ENCODE measurements around the gene ZBTB20. TPM values are rescaled to one million over a fixed set of nuclear protein-coding genes. Genes with fewer than 3 reads are reported as not detected.

The ZBTB20 gene
- total and polyA plus RNA-seq, 9 donors: 4.3 to 160 (median 107) TPM

DNA sequence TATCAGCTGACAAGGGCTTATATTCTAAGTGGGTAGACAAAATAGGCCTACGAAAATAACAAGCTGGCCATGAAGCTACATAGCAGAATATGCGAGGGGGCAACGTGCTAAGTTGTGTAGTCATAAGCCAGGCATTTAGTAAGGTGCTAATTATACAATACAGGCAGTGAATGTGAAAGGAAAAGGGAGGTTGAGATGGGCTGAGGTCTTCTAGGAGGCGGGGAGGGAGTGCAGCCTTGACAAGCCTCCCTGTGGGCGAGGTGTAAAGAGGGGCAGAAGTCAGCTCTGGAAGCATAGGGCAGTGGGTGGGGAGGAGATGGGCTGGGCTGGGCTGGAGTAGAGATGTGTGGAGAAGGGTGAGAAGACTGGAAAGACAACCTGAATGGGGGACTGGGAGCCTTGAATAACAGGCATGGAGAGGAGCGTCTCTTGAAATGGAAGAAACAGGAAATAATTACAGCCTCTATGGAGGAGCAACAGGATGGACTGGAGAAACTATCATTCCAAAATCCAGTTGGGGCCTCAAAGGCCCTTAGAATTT is 852.1 kb downstream of the ZBTB20 start:
- no peak for DNase-seq
- Histone ChIP-seq H3K36me3 (no peaks in the 10 kb centered on the region), H3K27ac (no peak overlapping the region), H3K4me3 (no peak overlapping the region), H3K9me3 (no peaks in the 10 kb centered on the region), H3K4me1 (ENCODE audit: insufficient read depth) (no peaks in the 10 kb centered on the region), H3K27me3 (no peaks in the 10 kb centered on the region)
- TF ChIP-seq CTCF (IDR thresholded peaks at IDR 0.05) (no peak), EP300 (IDR thresholded peaks at IDR 0.05) (no peak), POLR2A (IDR thresholded peaks at IDR 0.05) (no peak)
- WGBS, 3 donors: 73 to 79% (median 75%) methylated on average over 6 of the region's 6 CpGs
- intact Hi-C loops (cut with DNase I): no loop called here

DNA sequence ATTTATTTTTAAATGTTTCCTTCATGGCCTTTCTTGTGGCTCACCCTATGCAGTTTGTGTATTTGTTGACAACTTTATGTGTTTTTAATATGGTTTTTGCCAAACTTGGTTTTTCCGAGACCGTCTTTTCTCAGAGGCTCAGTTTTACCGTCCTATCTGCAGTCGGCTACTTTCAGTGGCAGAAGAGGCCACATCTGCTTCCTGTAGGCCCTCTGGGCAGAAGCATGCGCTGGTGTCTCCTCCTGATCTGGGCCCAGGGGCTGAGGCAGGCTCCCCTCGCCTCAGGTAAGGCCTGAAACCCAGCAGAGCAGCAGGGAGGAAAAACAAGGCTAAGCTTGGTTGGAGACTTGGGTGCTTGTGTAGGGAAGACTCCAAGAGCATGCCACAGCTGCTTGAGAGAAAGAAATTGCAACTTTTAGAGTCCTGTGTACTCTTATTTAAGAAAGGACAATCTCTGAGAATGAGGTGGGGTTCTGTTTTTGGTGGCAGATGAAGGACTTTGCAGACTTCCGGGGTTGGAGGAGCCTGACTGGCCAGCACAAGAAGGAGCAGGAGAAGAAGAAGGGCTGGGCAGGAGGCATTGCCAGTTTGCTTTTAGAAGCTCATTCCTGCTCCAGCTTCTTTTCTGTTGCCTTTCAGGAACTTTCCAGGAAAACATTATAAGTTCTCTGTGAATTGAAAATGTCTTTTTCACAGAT is 853.1 kb downstream of the ZBTB20 start, which contains the start of gene TIGIT:
TIGIT (plus strand) TSS at position 191 of the 698 bp plus-strand sequence; CDS start at position 225, 34 bp downstream.
- no peaks in the 10 kb centered on the region for H3K27me3 ChIP-seq
- H3K4me1 ChIP-seq (ENCODE audit: insufficient read depth): no peaks in the 10 kb centered on the region
- H3K27ac ChIP-seq: no peak within 1 kb of the TSS
- H3K9me3 ChIP-seq: no peaks in the 10 kb centered on the region
- no peaks in the 10 kb centered on the region for H3K36me3 ChIP-seq
- 92 to 95% (median 93%) methylated on average over 7 of the region's 7 CpGs for WGBS, 3 donors
- no peak within 1 kb of the TSS for H3K4me3 ChIP-seq
- TF ChIP-seq EP300 (IDR thresholded peaks at IDR 0.05) (no peak), CTCF (IDR thresholded peaks at IDR 0.05) (no peak), POLR2A (IDR thresholded peaks at IDR 0.05) (no peak)
- intact Hi-C loops (cut with DNase I): no loop called here
- DNase-seq: no peak

GRCh38 chr3:114290911-114291901 is 855.9 kb downstream of the ZBTB20 start:
- TF ChIP-seq EP300 (IDR thresholded peaks at IDR 0.05) (no peak), POLR2A (IDR thresholded peaks at IDR 0.05) (no peak), CTCF (IDR thresholded peaks at IDR 0.05) (peak in 1 of 3 donors; percentile 37)
- Histone ChIP-seq H3K27me3 (no peaks in the 10 kb centered on the region), H3K4me3 (no peak overlapping the region), H3K27ac (no peak overlapping the region), H3K4me1 (ENCODE audit: insufficient read depth) (no peaks in the 10 kb centered on the region), H3K36me3 (no peaks in the 10 kb centered on the region), H3K9me3 (no peaks in the 10 kb centered on the region)
- DNase-seq: peak; percentile 24 to 60 (median 53)
- WGBS, 3 donors: 50 to 57% (median 54%) methylated on average over 23 of the region's 23 CpGs
- intact Hi-C loops (cut with DNase I): no loop called here

DNA sequence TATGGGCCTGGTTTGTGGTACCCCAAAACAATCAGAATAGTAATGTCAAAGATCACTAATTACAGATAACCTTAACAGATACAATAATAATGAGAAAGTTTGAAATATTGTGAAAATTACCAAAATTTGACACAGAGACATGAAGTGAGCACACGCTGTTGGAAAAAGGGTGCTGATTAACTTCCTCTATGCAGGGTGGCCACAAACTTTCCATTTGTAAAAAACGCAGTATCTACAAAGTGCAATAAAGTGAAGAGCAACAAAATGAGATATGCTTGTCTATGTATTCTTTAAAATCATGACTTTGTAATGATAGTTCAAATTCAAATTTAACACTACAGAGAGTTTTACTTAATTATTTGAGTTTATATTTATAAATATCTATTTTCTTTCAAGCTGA is 860.8 kb downstream of the ZBTB20 start:
- no peak overlapping the region for H3K27ac ChIP-seq
- no peaks in the 10 kb centered on the region for H3K36me3 ChIP-seq
- TF ChIP-seq EP300 (IDR thresholded peaks at IDR 0.05) (no peak), POLR2A (IDR thresholded peaks at IDR 0.05) (no peak), CTCF (IDR thresholded peaks at IDR 0.05) (no peak)
- WGBS, 3 donors: 88 to 92% (median 90%) methylated on average over 2 of the region's 2 CpGs
- DNase-seq: no peak
- H3K4me3 ChIP-seq: no peak overlapping the region
- intact Hi-C loops (cut with DNase I): no loop called here
- H3K27me3 ChIP-seq: no peaks in the 10 kb centered on the region
- no peaks in the 10 kb centered on the region for H3K9me3 ChIP-seq
- no peaks in the 10 kb centered on the region for H3K4me1 ChIP-seq (ENCODE audit: insufficient read depth)
